Suprapubic skin (tissue), 3 donors: Measurements from ENCODE around the gene C2.

ENCODE experiments used
- POLR2AphosphoS5 ChIP-seq, 3 donors: sonication (generic); formaldehyde crosslinking; IDR thresholded peaks; one replicate each; pipeline ENCODE4 v1.6.1; 2017; ENCODE audit warnings: antibody characterized with exemption in 3 of 3
- TF ChIP-seq, protein P1 (sequence below), 2 donors: fragments of 200-600 bp in 1 of 2; fragments of 450-650 bp in 1 of 2; sonication (generic) in 1 of 2; IDR thresholded peaks; one replicate each; pipeline ENCODE4 v1.5.1; 2016 to 2019; ENCODE audit warnings: antibody characterized with exemption in 2 of 2, mild to moderate bottlenecking in 1 of 2, moderate library complexity in 1 of 2

DNA sequence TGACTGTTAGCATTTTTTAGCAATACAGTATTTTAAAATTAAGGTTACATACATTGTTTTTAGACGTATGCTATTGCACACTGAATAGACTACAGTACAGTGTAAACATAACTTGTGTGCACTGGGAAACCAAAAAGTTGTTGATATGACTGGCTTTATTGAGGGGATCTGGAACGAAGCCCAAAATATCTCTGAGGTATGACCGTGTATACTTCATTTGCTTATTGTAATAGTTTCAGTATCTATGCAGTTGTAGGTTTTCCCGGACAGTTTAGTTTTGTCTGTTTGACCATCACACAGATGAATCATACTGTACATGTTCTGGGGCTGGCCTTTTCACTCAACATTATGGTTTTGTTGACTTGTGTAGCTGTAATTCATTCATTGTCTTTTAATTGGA lies 18.7 kb upstream of the C2 start:
- TF ChIP-seq, protein P1, sequence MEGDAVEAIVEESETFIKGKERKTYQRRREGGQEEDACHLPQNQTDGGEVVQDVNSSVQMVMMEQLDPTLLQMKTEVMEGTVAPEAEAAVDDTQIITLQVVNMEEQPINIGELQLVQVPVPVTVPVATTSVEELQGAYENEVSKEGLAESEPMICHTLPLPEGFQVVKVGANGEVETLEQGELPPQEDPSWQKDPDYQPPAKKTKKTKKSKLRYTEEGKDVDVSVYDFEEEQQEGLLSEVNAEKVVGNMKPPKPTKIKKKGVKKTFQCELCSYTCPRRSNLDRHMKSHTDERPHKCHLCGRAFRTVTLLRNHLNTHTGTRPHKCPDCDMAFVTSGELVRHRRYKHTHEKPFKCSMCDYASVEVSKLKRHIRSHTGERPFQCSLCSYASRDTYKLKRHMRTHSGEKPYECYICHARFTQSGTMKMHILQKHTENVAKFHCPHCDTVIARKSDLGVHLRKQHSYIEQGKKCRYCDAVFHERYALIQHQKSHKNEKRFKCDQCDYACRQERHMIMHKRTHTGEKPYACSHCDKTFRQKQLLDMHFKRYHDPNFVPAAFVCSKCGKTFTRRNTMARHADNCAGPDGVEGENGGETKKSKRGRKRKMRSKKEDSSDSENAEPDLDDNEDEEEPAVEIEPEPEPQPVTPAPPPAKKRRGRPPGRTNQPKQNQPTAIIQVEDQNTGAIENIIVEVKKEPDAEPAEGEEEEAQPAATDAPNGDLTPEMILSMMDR (IDR thresholded peaks at IDR 0.05), result no peak
- TF ChIP-seq POLR2AphosphoS5 (IDR thresholded peaks at IDR 0.05), result no peak
